NCI-H1092 treated with DMSO at 0.1 percent for 48 hours (cell line): ENCODE measurements around the gene SPINK7.
A peak's percentile ranks its signal among the peaks of the same experiment; 100 is the strongest.
"Not testable (repeated sequence)": the region's sequence is repeated elsewhere in the genome, so short reads cannot be mapped to it uniquely, and the experiment has no call there.

Experiments used
- DNase-seq: peaks from one replicate; lab custom pipeline; 2025; lab: John Stamatoyannopoulos, UW

SPINK7 gene

GRCh38 chr5:148312153-148312552, at the start of gene SPINK7:
TSS of gene SPINK7 (plus strand) at chr5:148312423. CDS start at chr5:148312484, 61 bp downstream.
- no peak for DNase-seq

- no peak for DNase-seq
Measured at GRCh38 chr5:148267962-148268361, 44.3 kb upstream of the SPINK7 start.

- DNase-seq: no peak
Measured at GRCh38 chr5:148268566-148268965, 43.7 kb upstream of the SPINK7 start, which contains the start of gene SPINK13. TSS of gene SPINK13 (plus strand) at chr5:148268794. CDS start at chr5:148270073, 1,279 bp downstream.

- DNase-seq: not testable (repeated sequence)
Measured at GRCh38 chr5:148275129-148275528, 37.1 kb upstream of the SPINK7 start.

- DNase-seq: not testable (repeated sequence)
Measured at GRCh38 chr5:148280893-148281292, 31.3 kb upstream of the SPINK7 start.

GRCh38 chr5:148281336-148281735, 30.9 kb upstream of the SPINK7 start:
- not testable (repeated sequence) for DNase-seq

GRCh38 chr5:148290271-148291195, 21.7 kb upstream of the SPINK7 start:
- peak; percentile 13 for DNase-seq

- no peak for DNase-seq
Measured at GRCh38 chr5:148297731-148298130, 14.5 kb upstream of the SPINK7 start.

GRCh38 chr5:148306446-148306845, 5.8 kb upstream of the SPINK7 start:
- no peak for DNase-seq

- DNase-seq: no peak
Measured at GRCh38 chr5:148309019-148309418, 3.2 kb upstream of the SPINK7 start.

- no peak for DNase-seq
Measured at GRCh38 chr5:148309746-148310145, 2.5 kb upstream of the SPINK7 start.

- no peak for DNase-seq
Measured at GRCh38 chr5:148311484-148311883, 739 bp upstream of the SPINK7 start.

- DNase-seq: no peak
Measured at GRCh38 chr5:148314187-148314586, 2.0 kb downstream of the SPINK7 start.

- no peak for DNase-seq
Measured at GRCh38 chr5:148314731-148315130, 2.5 kb downstream of the SPINK7 start.

GRCh38 chr5:148320011-148320963, 8.1 kb downstream of the SPINK7 start:
- not testable (repeated sequence) for DNase-seq

- DNase-seq: no peak
Measured at GRCh38 chr5:148333262-148333849, 21.1 kb downstream of the SPINK7 start.

GRCh38 chr5:148335259-148335658, 23.0 kb downstream of the SPINK7 start, which contains the start of gene SPINK9:
TSS of gene SPINK9 (plus strand) at chr5:148335559. CDS start at chr5:148335614, 55 bp downstream.
- DNase-seq: no peak

- no peak for DNase-seq
Measured at GRCh38 chr5:148336704-148337435, 24.6 kb downstream of the SPINK7 start.

- no peak for DNase-seq
Measured at GRCh38 chr5:148342371-148343045, 30.3 kb downstream of the SPINK7 start.

GRCh38 chr5:148343046-148343407, 30.8 kb downstream of the SPINK7 start:
- no peak for DNase-seq
